Left hindlimb (tissue), 1 donor: ENCODE measurements around the gene MED10.

Experiments
- DNase-seq: peaks from one replicate; pipeline ENCODE4 v3.0.0-alpha.2; 2018

Gene MED10

GRCh38 chr5:6377905-6378765 lies at the start of gene MED10:
Gene MED10 (minus strand): TSS chr5:6378547. CDS start chr5:6378483, 64 bp downstream.
- DNase-seq = peak; percentile 95

GRCh38 chr5:6427694-6428093 lies 49.3 kb upstream of the MED10 start:
- DNase-seq = no peak

GRCh38 chr5:6424700-6425099 lies 46.4 kb upstream of the MED10 start:
- DNase-seq = no peak

DNA sequence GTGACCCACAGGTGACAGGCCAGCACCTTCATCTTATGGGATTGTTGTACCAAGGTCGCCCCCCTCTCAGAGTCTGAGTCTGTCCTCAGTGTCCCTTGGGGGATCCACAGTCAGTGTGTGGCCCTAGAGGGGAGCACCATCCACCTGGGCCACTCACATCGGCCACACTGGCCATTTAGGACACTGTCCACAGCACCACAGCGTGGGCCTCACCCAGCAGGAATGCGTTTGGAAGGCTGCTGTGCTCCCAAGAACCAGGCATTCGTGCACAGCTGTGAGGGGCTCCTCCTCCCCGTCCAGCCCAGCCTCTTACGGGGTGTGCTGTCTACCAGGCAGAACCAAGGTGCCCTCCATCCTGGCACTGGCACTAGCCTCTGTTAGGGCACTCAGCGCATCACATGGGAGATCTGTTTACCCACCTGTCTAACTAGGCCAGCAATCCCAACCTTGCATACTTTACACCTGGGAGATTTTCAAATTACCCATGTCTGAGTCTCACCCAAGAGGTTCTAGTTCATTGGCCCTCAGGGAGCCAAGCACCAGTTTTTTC lies 45.8 kb upstream of the MED10 start:
- DNase-seq = no peak

- DNase-seq = no peak
Measured at GRCh38 chr5:6423327-6424109, 45.2 kb upstream of the MED10 start.

DNA sequence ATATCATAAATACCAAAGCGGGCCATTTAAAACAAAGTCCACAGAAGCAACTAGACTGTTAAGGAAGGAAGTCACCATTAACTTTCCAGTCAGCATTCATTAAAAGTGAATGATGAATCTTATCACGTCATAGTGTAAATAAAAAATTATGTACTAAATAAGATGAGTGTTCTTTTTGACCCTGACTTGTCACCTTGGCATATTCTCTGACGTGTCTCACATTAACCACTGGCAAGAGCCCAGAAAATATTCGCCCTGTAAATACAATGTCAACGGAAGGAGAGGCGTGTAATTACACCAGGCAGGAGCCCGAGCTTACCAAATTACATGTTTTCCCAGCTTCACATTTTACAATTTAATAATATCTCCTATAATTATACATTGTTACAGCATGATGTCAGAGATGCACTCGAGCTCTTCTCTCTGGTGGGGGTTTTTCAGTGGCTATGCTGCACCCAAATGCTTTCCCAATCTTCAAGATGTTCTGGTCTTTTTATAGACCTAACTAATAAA lies 41.0 kb upstream of the MED10 start:
- no peak for DNase-seq

- DNase-seq = no peak
Measured at GRCh38 chr5:6418679-6419276, 40.4 kb upstream of the MED10 start.

DNA sequence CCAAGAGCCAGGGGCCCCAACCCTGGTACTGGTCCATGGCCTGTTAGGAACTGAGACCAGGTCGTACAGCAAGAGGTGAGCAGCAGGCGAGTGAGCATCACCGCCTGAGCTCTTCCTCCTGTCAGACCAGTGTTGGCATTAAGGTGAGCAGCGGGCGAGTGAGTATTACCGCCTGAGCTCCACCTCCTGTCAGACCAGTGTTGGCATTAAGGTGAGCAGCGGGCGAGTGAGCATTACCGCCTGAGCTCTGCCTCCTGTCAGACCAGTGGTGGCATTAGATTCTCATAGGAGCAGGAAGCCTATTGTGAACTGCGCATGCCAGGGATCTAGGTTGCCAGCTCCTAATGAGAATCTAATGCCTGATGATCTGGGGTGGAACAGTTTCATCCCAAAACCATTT lies 39.3 kb upstream of the MED10 start:
- no peak for DNase-seq

DNA sequence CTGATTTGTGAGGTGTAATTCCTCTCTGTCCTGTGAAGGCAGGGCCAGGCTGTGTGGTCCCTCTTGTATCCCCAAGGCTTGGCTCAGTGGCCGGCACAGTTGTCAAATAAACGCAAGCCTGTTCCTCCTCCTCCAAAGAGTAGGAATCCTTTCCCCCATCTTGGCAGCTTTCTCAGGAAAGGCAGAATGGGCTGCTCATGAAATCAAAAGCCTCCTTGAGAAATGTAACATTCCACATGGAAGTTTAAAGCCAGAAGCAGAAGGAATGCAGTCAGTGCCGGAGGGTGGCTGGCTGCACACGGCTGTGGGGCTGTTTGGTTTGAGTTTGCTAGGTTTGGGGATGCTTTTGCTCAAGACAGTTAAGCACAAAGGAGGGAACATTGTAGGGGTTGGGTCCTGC lies 34.5 kb upstream of the MED10 start:
- DNase-seq = no peak

GRCh38 chr5:6411141-6411540 lies 32.8 kb upstream of the MED10 start:
- DNase-seq = no peak

DNA sequence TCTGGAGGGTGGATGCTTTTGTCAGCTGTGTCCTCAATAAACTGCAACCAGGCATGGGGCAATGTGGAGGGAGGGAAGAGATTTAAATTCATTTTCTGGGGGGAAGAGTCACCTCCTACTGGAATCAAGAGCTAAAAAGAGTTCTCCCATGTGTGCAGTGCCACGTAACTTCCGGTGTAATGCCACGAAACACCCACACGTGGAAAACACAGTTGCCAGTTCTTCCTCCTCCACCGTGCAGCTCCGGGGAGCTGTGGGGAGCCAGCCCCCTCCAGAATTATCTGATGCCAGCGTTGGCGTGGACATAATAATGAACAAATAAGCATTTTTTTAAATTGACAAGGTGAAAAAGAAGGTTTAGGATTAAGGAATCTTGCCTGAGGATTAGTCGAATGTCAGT lies 32.1 kb upstream of the MED10 start:
- no peak for DNase-seq

GRCh38 chr5:6408627-6409446 lies 30.5 kb upstream of the MED10 start:
- no peak for DNase-seq

GRCh38 chr5:6408260-6408596 lies 29.9 kb upstream of the MED10 start:
- no peak for DNase-seq

DNA sequence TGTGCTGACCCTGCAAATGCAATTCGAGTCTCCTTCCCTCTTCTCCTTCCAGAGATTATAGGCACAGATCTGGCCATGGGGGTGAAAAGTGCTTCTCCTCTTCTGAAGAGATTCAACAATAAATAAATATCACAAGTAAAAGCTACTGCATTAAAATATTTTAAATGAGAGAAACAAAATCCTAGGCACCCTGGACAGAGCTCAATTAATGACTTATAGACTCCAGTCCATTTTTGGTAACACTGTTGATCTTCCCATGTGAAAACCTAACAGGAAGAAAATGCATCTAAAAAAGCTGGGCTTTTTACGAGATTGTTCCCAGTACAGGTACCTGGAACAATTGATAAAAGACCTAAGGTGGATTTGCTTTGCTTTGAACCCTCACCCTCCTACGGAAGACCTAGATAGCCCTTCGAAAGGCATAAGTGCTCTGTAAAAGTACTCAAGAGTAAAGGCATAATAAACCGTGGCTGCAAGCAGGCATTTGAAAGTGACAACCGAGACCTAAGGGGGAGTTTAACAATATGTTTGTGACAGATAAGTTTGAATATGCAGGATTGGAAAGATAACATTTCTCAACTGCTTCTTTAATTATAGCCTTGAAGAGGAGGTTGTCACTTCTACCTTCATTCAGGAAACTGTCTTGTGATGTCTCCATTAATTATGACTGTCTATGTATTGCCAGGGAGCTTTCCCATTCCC lies 29.4 kb upstream of the MED10 start:
- no peak for DNase-seq

DNA sequence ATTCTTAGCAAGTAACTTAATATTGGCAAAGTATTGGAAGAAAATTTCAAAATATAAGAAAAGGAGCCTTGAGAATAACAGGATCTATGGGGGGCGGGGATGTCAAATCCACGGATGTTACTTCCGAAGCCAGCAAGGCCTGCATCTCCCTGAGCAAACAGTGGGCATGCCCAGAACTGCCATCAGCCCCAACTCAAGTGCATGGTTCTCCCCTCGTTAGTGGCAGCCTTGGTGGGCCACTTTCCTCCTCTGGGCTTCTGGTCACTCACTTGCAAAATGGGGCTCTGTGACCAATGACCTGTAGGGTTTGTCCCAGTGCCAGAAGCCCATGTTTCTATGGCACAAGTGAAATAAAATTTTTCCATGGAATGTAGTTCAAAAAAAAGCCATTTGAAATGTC lies 27.2 kb upstream of the MED10 start:
- DNase-seq = no peak

- no peak for DNase-seq
Measured at GRCh38 chr5:6404129-6404528, 25.8 kb upstream of the MED10 start.

DNA sequence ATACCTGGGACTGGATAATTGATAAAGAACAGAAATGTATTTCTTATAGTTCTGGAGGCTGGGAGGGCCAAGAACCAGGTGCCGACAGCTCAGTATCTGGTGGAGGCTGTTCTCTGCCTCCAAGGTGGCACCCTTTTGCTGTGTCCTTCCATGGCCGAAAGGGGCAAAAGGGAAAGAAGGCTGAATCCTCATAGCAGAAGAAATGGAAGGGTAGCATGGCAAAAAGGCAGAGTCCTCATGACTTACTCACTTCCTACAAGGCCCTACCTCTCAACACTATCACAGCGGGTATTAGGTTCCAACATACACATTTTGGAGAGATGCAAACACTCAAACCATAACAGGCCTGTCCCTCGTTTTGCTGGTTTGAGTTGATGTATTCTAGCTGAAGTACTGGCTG lies 25.1 kb upstream of the MED10 start:
- DNase-seq = no peak

DNA sequence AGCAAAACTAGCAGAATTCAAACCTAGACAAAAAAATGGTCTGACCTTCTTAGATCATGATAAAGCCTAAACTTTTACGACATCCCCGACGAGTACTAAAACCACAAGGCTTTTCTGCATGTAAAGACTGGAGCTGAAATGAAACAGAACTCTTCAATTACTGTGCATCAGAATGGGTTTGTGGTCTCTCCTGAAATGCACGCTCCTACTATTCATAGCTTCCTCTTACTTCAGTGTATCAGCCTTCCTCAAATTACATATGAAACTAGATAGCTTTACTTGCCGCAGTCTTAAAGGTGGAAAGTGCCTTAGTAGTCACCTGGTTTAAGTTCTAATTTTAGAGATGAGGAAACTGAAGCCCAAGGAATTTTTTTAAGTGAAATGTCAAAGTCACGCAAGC lies 24.6 kb upstream of the MED10 start:
- no peak for DNase-seq

- no peak for DNase-seq
Measured at GRCh38 chr5:6401410-6401809, 23.1 kb upstream of the MED10 start.

- no peak for DNase-seq
Measured at GRCh38 chr5:6399980-6400910, 21.9 kb upstream of the MED10 start.
